Fibroblast of gingiva (primary cell): Measurements from ENCODE around the gene BRSK2.
"Not testable (repeated sequence)": the region's sequence is repeated elsewhere in the genome, so short reads cannot be mapped to it uniquely, and the experiment has no call there.

ENCODE experiments used
- DNase-seq: peaks from one replicate; pipeline ENCODE4 v3.0.0-alpha.2; 2011; ENCODE audit warnings: low read depth

Gene BRSK2

DNA sequence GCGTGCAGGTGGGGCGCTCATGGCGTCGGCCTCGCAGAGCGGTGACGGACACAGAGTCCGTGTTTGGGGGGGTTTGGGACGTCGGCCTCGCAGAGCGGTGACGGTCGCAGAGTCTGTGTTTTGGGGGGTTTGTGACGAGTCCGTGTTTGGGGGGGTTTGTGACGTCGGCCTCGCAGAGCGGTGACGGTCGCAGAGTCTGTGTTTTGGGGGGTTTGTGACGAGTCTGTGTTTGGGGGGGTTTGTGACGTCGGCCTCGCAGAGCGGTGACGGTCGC lies 20.1 kb downstream of the BRSK2 start:
- DNase-seq = not testable (repeated sequence)

DNA sequence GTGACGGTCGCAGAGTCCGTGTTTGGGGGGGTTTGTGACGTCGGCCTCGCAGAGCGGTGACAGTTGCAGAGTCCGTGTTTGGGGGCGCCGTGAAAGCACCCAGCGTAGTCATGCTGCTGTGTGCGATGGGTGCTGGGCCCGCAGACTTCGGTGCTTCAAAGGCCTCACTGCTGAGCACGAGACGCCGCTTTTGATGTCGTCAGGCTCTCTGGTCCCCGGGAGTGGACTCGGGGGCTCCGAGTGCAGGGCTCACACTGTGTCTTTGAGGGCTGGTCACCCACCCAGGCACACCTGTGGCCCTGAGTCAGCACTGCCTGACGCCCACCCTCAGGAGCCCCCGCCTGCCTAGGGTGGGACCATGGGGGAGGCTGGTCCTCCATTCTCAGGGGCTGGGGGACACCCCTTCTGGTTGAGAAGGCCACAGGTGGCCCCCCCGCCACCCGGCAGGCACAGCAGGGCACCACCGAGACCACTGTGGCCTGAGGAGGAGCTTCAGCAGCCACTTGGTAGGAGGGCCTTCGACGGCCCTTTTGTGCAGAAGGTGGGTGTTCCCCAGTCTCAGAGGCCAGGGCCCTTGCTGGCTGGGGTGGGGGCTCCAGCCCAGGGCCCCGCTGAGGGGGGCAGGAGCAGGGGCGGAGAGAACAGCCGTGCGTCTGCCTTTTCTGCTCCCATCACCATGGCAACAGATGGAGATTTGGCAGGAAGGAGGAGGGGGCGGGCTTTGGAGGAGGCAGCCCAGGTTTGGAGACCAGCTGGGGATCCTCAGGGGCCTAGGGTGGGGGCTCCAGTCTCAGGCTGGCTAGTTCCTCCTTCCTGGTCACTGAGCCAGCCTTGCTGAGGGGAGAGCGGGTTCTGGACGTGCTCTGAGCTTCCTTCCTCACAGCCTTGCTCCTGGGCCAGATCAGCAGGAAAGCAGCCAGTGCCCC lies 20.9 kb downstream of the BRSK2 start:
- no peak for DNase-seq

- no peak for DNase-seq
These were observed 21.6 kb downstream of the BRSK2 start for GRCh38 chr11:1411301-1411700.

DNA sequence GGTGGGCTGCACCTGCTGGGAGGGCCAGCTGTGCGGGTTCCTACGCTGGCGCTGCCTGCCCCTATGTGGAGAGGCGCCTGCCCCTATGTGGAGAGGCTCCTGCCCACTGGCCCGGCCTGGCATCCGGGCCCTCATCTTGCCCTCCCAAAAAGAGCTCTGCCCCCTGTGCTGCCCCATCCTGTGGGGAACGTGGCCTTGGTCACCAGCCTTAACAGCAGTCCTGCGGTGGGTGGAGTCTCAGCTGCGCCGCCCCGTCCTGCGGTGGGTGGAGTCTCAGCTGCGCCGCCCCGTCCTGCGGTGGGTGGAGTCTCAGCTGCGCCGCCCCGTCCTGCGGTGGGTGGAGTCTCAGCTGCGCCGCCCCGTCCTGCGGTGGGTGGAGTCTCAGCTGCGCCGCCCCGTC lies 22.0 kb downstream of the BRSK2 start:
- DNase-seq = not testable (repeated sequence)

- no peak for DNase-seq
These were observed 22.8 kb downstream of the BRSK2 start for GRCh38 chr11:1412377-1413095.

GRCh38 chr11:1414650-1415049 lies 24.9 kb downstream of the BRSK2 start:
- no peak for DNase-seq

- no peak for DNase-seq
These were observed 25.9 kb downstream of the BRSK2 start for GRCh38 chr11:1415631-1416030.

GRCh38 chr11:1418192-1418795 lies 28.6 kb downstream of the BRSK2 start:
- DNase-seq = not testable (repeated sequence)

DNA sequence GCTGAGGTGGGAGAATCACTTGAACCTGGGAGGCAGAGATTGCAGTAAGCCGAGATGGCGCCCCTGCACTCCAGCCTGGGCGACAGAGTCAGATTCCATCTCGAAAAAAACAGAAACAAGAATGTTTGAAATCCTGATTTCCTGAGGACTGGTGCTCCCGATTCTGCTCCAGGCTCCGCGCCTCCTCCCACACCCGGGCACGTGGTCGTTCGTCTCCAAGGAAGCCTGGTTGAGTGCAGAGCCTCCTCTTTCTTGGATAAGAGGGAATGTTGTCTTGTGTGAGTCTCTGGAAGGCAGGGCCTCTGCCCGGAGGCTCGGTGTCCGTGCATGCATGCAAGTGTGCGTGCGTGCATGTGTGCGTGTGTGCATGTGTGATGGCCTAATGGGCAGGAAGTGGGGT lies 30.1 kb downstream of the BRSK2 start:
- no peak for DNase-seq

- no peak for DNase-seq
These were observed 31.6 kb downstream of the BRSK2 start for GRCh38 chr11:1421291-1421690.

- DNase-seq = no peak
These were observed 32.7 kb downstream of the BRSK2 start for GRCh38 chr11:1422481-1422880.

- no peak for DNase-seq
These were observed 33.2 kb downstream of the BRSK2 start for GRCh38 chr11:1422981-1423380.

DNA sequence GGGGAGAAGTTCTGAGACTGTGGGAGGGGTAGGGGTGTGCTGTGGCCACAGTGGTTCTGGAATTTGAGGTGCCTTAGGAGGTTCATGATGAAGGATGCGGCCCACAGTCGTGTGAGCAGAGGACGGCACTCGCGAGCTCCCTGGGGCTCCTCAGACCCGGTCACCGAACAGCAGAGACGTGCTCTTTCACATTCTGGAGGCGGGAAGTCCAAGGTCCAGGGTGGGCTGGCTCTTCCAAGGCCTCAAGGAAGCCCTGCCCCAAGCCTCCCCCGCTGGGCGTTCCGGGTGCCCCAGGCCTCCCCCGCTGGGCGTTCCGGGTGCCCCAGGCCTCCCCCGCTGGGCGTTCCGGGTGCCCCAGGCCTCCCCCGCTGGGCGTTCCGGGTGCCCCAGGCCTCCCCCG lies 33.7 kb downstream of the BRSK2 start:
- not testable (repeated sequence) for DNase-seq

DNA sequence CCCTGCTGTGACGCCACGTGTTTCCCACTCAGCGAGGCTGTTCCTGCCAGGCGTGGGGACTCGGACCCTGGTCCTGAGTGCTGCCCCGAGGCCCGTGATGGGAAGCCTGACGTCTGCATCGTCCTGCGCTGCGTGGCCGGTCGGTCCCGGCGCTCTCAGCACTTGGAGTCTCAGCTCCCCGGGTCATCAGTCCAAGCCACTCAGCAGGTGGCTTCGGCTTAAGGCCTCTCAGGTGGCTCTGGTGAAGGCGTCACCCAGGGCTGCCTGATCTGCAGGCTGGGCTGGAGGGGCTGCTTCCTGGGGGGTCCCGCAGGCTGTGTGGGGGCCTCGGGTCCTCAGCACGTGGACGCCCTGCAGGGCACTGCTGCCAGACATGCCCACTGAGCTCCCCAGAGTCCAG lies 35.3 kb downstream of the BRSK2 start:
- no peak for DNase-seq

DNA sequence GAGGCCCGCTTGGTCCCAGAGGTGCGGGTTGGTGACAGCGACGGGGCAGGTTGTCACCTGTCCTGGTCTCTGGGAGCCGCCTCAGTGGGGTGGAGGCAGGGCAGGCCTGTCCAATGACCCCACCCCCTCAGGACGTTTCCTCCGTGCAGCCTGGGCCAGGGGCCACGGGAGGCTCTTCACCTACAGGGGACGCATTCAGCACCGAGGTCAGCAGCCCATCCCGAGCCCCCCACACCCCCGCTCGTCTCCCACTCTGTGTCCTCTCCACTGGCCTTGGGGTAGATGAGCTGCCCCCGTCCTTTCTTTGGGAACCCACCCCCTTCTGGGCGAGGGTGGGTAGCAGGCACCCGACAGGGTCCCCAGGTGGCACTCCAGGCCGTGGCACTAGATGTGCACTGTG lies 35.7 kb downstream of the BRSK2 start:
- no peak for DNase-seq

DNA sequence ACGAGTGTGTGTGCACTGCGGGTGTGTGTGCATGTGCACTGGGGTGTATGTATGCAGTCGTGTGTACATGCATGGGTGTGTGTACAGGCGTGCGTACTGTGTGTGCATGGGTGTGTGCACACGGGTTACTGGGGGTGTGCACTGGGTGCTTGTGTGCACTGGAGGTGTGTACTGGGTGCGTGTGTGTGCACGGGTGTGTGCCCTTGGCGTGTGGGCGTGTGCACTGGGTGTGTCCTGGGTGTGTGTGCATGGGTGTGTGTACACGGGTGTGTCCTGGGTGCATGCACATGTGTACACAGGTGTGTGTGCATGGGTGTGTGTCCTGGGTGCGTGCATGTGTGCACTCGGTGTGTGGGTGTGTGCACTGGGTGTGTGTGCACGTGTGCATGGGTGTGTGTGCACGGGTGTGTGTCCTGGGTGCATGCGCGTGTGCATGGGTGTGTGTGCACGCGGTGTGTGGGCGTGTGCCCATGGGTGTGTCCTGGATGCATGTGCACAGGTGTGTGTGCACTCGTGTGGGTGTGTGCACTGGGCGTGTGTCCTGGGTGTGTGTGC lies 39.1 kb downstream of the BRSK2 start:
- DNase-seq = no peak

GRCh38 chr11:1433568-1433967 lies 43.8 kb downstream of the BRSK2 start:
- DNase-seq = no peak

GRCh38 chr11:1433977-1434640 lies 44.4 kb downstream of the BRSK2 start:
- no peak for DNase-seq

DNA sequence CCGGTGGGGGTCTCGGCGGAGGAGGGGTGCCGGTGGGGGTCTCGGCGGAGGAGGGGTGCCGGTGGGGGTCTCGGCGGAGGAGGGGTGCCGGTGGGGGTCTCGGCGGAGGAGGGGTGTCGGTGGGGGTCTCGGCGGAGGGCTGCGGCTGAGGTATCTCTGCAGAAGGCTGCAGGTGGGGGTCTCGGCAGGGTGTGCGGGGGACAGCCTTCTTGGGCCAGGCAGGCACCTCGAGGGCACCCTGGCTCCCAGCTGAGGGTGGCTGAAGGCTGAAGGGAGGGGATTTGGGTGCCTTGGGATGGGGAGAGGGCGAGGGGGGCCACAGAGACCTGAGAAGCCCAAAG lies 45.7 kb downstream of the BRSK2 start:
- DNase-seq = not testable (repeated sequence)

DNA sequence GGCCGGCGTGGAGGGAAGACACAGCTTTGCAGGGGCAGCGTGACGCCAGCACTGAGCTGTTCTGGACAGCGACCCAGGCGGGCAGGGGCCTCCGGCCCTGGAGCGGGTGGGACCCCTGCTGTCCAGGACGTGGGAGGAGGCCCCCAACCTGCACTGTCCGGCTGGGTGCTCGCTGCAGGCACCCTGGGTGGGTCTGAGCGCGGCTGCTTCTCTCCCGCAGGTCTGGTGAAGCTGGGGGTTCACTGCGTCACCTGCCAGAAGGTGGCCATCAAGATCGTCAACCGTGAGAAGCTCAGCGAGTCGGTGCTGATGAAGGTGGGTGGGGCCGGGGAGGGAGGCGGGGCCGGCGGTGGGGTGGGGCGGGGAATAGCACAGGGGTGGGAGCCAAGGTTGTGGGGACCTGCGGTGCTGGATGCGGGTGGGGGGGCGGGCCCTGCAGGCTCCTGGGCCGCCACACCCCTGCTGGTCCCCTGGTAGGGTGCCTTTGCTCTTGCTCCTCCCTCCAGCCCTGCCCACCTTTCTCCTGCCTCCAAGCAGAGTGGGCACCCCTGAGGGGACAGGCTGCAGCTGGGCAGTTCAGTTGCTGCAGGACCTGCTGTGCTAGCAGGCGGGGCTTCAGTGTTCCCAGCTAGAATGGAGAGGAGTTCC lies 46.2 kb downstream of the BRSK2 start:
- DNase-seq = no peak

DNA sequence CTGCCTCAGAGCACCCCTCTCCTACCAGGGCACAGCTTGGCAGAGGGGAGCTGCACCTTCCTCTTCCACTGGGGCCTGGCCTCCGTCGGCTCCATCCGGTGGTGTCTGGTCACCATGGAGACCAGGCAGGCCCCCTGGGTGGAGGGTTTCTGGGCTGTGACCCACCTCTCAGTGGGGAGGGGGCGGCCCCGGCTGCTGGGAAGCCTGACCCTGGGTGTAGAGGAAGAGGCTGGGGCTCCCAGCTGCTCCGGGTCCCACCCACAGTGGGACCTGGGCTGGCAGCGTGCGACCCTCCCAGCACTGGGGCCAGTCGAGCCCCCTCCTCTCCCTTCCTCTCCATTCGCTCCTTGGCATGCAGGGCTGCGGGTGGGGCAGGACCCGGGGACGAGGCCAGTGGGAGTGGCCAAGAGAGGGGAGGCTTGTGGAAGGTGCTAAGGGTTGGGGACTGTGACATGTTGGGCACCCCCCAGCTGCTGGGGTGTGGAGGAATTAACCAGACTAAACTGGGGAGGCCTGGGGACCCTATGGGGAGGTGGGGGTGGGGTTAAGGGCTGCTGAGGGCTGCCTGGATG lies 46.8 kb downstream of the BRSK2 start:
- no peak for DNase-seq

DNA sequence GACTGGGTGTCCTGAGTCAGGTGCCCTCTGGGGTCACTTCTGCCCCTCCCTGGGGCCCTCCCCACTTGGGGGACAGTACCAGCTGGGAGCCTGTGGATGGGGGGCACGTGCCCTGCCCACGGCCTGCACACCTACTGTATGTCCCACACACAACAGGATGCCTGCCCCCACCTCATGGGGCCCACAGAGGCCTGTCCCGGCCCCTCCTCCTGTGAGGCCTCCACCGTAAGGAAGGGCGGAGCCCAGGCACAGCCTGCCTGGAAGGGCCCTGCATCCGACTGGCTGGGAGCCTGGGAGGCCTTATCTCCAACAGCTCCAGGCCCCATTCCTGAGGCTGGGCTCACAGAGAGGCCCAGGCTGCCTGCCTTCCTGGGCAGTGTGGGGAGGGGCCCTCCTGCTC lies 47.8 kb downstream of the BRSK2 start:
- DNase-seq = no peak
